ENCODE measurements around the gene R3HDML. TPM values are rescaled to one million over a fixed set of nuclear protein-coding genes. Genes with fewer than 3 reads are reported as not detected.

The R3HDML gene
- total and polyA plus RNA-seq, 10 of the 15 experiments (the other 5 are each of a cell fraction or from before 2014, with no cell fraction given), result not detected

DNA sequence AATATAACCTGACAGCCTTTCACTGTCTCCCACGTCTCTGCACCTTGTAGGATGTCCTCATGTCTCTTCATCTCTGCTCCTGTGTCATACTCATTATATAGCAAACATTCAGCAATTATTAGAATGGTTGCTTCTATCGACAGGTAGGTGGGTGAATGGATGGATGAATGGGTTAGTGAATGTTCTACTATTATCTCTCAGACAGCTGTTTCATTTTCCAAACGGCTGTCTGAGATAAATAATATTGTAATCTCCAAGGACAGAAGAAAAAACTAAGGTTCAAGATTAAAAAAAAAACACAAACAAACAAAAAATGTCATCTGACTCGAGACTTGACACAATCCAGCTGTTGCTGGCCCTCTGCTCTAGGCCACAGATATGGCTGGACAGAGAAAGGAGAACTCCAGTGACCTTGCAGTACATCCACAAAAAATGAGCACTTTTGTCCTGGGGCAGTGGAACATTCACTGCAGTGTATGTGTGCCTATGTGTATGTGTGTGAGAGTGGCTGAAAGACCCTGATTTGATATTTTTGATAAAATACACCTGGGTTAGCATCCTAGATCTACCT lies 20.8 kb downstream of the R3HDML start (continued):
- TF ChIP-seq, protein P1, sequence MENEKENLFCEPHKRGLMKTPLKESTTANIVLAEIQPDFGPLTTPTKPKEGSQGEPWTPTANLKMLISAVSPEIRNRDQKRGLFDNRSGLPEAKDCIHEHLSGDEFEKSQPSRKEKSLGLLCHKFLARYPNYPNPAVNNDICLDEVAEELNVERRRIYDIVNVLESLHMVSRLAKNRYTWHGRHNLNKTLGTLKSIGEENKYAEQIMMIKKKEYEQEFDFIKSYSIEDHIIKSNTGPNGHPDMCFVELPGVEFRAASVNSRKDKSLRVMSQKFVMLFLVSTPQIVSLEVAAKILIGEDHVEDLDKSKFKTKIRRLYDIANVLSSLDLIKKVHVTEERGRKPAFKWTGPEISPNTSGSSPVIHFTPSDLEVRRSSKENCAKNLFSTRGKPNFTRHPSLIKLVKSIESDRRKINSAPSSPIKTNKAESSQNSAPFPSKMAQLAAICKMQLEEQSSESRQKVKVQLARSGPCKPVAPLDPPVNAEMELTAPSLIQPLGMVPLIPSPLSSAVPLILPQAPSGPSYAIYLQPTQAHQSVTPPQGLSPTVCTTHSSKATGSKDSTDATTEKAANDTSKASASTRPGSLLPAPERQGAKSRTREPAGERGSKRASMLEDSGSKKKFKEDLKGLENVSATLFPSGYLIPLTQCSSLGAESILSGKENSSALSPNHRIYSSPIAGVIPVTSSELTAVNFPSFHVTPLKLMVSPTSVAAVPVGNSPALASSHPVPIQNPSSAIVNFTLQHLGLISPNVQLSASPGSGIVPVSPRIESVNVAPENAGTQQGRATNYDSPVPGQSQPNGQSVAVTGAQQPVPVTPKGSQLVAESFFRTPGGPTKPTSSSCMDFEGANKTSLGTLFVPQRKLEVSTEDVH (IDR thresholded peaks at IDR 0.05; ENCODE audit: low read depth, partially characterized antibody), result no peak
- no peak for TF ChIP-seq NR2F1 (conservative IDR thresholded peaks at IDR 0.05)

DNA sequence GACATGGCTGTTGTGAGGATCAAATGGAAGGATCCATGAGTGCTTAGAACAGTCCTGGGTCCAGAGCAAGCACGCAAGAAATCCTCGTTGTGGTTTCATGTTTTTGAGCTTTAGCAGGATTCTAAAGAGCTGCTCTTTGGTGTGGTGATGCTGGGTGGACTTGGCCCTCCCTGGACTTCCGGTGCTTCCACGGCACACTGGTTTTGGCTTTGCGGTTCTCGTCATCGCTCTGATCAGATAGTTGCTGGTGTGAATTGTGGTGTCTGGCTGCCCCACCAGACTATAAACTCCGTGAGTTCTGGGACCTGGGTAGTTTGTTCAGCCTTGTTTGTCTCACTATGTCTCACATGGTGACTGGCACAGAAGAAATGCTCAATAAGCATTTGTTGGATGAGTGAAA lies 21.9 kb downstream of the R3HDML start:
- H3K4me2 ChIP-seq (ENCODE audit: control insufficient read depth, insufficient read depth), result no peak overlapping the region
- BruUV-seq (replicated peaks), result no TSS peak
- 52% methylated on average over 8 of the region's 8 CpGs for WGBS (ENCODE audit: insufficient coverage, insufficient replicate concordance, low lambda C conversion rate, missing lambda C conversion rate)
- RAD21 ChIA-PET (ENCODE audit: unreplicated experiment), result no interaction called here
- no peak overlapping the region for H3K9ac ChIP-seq (ENCODE audit: control insufficient read depth, insufficient read depth, low read length)
- no peak for DNase-seq (ENCODE audit: low read depth, low spot score)
- H3K9me3 ChIP-seq (replicated peaks; ENCODE audit: control insufficient read depth, insufficient read depth, low read length), result no peaks in the 10 kb centered on the region
- POLR2A ChIA-PET, result no interaction called here
- H3K79me2 ChIP-seq (ENCODE audit: control insufficient read depth, insufficient read depth, low read length), result no peaks in the 10 kb centered on the region
- ATAC-seq, result no peak
- intact Hi-C loops (cut with micrococcal nuclease; ENCODE audit: unreplicated experiment), result no loop called here
- TF ChIP-seq SMAD5 (IDR thresholded peaks at IDR 0.05; ENCODE audit: low read depth) (no peak), RUNX3 (IDR thresholded peaks at IDR 0.05; ENCODE audit: low read length) (no peak), IRF4 (IDR thresholded peaks at IDR 0.05; ENCODE audit: low read depth, low read length) (no peak)
- TF ChIP-seq, protein P2, sequence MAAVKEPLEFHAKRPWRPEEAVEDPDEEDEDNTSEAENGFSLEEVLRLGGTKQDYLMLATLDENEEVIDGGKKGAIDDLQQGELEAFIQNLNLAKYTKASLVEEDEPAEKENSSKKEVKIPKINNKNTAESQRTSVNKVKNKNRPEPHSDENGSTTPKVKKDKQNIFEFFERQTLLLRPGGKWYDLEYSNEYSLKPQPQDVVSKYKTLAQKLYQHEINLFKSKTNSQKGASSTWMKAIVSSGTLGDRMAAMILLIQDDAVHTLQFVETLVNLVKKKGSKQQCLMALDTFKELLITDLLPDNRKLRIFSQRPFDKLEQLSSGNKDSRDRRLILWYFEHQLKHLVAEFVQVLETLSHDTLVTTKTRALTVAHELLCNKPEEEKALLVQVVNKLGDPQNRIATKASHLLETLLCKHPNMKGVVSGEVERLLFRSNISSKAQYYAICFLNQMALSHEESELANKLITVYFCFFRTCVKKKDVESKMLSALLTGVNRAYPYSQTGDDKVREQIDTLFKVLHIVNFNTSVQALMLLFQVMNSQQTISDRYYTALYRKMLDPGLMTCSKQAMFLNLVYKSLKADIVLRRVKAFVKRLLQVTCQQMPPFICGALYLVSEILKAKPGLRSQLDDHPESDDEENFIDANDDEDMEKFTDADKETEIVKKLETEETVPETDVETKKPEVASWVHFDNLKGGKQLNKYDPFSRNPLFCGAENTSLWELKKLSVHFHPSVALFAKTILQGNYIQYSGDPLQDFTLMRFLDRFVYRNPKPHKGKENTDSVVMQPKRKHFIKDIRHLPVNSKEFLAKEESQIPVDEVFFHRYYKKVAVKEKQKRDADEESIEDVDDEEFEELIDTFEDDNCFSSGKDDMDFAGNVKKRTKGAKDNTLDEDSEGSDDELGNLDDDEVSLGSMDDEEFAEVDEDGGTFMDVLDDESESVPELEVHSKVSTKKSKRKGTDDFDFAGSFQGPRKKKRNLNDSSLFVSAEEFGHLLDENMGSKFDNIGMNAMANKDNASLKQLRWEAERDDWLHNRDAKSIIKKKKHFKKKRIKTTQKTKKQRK (IDR thresholded peaks at IDR 0.05; ENCODE audit: low read depth, low read length), result no peak
- TF ChIP-seq, protein P3, sequence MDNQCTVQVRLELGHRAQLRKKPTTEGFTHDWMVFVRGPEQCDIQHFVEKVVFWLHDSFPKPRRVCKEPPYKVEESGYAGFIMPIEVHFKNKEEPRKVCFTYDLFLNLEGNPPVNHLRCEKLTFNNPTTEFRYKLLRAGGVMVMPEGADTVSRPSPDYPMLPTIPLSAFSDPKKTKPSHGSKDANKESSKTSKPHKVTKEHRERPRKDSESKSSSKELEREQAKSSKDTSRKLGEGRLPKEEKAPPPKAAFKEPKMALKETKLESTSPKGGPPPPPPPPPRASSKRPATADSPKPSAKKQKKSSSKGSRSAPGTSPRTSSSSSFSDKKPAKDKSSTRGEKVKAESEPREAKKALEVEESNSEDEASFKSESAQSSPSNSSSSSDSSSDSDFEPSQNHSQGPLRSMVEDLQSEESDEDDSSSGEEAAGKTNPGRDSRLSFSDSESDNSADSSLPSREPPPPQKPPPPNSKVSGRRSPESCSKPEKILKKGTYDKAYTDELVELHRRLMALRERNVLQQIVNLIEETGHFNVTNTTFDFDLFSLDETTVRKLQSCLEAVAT (IDR thresholded peaks at IDR 0.05), result no peak
- TF ChIP-seq, protein P4, sequence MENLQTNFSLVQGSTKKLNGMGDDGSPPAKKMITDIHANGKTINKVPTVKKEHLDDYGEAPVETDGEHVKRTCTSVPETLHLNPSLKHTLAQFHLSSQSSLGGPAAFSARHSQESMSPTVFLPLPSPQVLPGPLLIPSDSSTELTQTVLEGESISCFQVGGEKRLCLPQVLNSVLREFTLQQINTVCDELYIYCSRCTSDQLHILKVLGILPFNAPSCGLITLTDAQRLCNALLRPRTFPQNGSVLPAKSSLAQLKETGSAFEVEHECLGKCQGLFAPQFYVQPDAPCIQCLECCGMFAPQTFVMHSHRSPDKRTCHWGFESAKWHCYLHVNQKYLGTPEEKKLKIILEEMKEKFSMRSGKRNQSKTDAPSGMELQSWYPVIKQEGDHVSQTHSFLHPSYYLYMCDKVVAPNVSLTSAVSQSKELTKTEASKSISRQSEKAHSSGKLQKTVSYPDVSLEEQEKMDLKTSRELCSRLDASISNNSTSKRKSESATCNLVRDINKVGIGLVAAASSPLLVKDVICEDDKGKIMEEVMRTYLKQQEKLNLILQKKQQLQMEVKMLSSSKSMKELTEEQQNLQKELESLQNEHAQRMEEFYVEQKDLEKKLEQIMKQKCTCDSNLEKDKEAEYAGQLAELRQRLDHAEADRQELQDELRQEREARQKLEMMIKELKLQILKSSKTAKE (IDR thresholded peaks at IDR 0.05; ENCODE audit: low read depth, poor library complexity, severe bottlenecking), result no peak
- in situ Hi-C loops (cut with MboI), result no loop called here
- SMC1A ChIA-PET (ENCODE audit: uncharacterized antibody, unreplicated experiment), result interaction anchor here (1.6 kb wide), 1 partner anchor 9 kb away, joined by 5 read pairs; no protein-coding TSS in a partner anchor
- no peaks in the 10 kb centered on the region for H3K4me1 ChIP-seq (ENCODE audit: control insufficient read depth, insufficient read depth, low read length)
- no peaks in the 10 kb centered on the region for H4K20me1 ChIP-seq (ENCODE audit: control insufficient read depth, insufficient read depth)
- H2AFZ ChIP-seq (ENCODE audit: control insufficient read depth, low read depth, low read length), result no peak overlapping the region
- H3K4me3 ChIP-seq, result no peak overlapping the region
- CTCF ChIA-PET, result no interaction called here
- H3K36me3 ChIP-seq (ENCODE audit: control insufficient read depth in 2 of 2, insufficient read depth in 2 of 2, low read length in 1 of 2), result no peaks in the 10 kb centered on the region
- no peaks in the 10 kb centered on the region; a peak in 1 of 4 replicates for H3K27me3 ChIP-seq (replicated peaks in 1 of 2; ENCODE audit: control insufficient read depth in 2 of 2, insufficient read depth in 2 of 2, low read length in 1 of 2)
- H3K27ac ChIP-seq (ENCODE audit: control insufficient read depth, insufficient read depth), result no peak overlapping the region
- FAIRE-seq, result no peak
